Measurements from ENCODE around the gene RPS10.

Gene RPS10

DNA sequence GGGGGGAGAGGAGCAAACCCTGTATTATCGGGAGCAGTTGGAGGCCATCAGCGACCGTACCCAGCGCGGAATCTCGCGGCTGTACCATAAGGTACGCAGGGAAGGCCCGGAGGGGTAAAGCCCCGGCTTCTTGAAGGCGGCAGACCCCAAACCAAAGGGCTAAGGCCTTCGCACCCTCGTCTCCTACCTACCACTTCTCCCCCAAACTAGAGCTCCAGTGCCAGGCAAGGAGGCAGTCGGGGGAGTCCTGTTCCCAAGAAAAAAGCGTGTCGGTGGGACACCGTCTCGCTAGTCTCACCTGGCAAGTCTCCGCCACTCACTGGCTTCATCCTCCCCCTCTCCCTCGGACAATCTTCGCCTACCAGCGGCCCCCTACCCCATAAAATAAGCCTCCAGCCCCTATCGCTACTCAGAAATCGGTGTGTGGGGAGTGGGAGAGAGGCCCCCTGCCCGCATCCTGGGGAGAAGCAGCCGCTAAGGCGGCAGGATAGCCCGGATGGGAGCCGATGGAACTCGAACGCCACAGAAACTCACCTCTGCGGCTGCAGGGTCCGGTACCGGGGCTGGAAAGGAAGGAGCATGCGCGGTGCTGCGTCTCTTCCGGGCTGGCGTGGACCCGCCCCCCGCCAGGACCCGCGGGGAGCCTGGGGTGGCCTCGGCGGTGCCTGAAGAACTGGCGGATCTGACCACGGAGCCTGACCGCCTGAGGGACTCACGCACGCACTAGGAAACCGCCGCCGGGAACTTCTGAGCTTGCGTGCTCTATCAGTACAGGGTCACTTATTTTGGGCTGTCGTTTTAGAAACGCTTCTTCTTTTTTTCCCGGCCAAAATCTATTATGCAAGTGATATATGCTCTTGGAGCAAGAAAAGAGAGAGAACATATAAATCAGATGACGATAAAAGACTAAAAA lies at the start of gene RPS10:
Gene RPS10, minus strand, starts transcription at position 572 of the 913 bp plus-strand sequence. CDS start 848 bp downstream, outside the sequence.
- TF ChIP-seq GATA3 (IDR thresholded peaks at IDR 0.05; ENCODE audit: low read depth, low read length) (no peak), GATA2 (IDR thresholded peaks at IDR 0.05; ENCODE audit: low read depth, low read length) (no peak)

- TF ChIP-seq GATA3 (IDR thresholded peaks at IDR 0.05; ENCODE audit: low read depth, low read length) (no peak), GATA2 (IDR thresholded peaks at IDR 0.05; ENCODE audit: low read depth, low read length) (no peak)
These were observed 49.4 kb upstream of the RPS10 start for GRCh38 chr6:34475238-34475682.

GRCh38 chr6:34474754-34475153 lies 48.9 kb upstream of the RPS10 start:
- no peak for TF ChIP-seq GATA2 (IDR thresholded peaks at IDR 0.05; ENCODE audit: low read depth, low read length)
- no peak for TF ChIP-seq GATA3 (IDR thresholded peaks at IDR 0.05; ENCODE audit: low read depth, low read length)

- TF ChIP-seq GATA2 (IDR thresholded peaks at IDR 0.05; ENCODE audit: low read depth, low read length) (no peak), GATA3 (IDR thresholded peaks at IDR 0.05; ENCODE audit: low read depth, low read length) (no peak)
These were observed 48.1 kb upstream of the RPS10 start for GRCh38 chr6:34473967-34474366.

DNA sequence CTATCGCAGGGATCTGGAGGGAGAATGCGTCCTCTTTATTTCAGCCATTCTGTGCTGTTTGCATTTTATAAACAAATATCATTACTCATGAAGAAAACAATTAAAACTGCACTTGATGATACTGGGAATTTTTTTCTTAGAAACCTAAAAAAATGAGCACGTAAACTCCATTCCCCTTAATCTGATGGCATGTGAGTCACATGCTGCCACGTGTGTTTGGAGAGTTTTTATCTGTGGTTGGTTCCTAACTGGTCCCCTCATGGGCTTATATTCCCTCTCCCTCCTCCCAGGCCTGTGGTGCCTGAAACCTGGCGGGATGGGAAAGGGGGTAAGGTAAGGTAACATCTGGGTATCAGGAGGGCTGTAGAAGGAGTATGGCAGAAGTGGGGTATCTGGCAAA lies 46.6 kb upstream of the RPS10 start:
- TF ChIP-seq GATA2 (IDR thresholded peaks at IDR 0.05; ENCODE audit: low read depth, low read length) (no peak), GATA3 (IDR thresholded peaks at IDR 0.05; ENCODE audit: low read depth, low read length) (no peak)

DNA sequence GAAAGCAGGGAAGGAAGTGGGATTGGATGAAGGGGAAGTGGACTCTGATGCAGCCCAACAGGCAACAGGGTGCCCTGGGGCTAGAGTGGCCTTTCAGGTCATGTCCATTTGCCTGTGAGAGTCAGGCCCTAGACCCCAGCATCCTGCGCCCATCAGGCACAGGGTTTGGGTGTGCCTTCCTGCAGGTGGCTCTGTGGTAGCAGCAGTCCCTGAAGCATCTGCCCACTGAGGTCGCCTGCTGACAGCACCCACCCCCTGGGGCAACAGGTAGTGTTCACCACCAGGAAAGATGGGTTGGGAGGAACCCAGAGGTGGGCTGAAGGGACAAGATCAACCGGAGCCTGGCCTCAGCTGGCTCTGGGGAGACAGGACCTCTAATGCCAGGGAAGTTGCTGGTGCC lies 43.6 kb upstream of the RPS10 start:
- no peak for TF ChIP-seq GATA3 (IDR thresholded peaks at IDR 0.05; ENCODE audit: low read depth, low read length)
- TF ChIP-seq GATA2 (IDR thresholded peaks at IDR 0.05; ENCODE audit: low read depth, low read length) = no peak

GRCh38 chr6:34468378-34468892 lies 42.6 kb upstream of the RPS10 start:
- no peak for TF ChIP-seq GATA3 (IDR thresholded peaks at IDR 0.05; ENCODE audit: low read depth, low read length)

DNA sequence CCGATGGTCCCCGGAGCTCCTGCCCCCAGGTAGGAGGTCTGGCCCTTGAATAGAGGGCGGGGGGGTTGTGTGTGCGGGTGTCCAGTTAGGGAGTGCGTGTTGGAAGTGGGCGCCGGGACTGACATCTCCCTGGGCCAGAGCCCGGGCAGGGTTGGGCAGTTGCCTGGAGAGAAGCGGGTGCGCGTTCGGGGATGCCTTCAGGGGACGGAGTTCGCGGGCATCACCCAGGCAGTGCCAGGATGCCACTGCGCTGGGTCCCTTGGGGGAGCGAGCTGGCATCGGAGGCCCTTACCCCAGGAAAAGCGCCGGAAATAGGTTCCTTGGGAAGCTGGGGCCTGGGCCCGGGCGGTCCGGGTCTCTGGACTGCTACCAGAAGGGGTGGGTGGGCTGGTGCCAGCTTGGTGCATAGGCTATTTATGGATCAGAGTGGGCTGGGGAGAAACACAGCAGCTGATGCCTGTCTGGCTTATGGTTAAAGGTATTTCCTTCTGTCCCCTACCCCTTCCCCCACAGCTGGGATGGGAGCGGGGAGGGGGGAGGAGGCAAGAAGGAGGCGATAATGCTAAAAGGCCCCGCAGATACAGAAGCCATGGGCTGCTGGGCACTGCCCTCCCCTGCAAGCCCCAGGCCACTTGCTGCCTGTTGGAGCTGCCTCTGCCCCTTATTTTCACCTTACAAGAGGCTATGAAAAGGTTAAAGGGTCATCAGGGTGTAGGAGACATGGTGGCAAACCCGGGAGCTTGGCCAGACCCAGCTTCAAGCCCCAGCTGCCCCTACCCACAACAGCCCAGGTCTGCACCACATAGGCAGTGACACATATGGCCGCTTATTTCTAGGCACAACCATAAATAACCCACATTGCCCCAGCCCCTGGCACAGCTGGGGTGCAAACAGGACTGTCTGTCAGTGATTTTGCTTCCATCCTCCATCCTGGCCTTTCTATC lies 40.6 kb upstream of the RPS10 start:
- TF ChIP-seq GATA2 (IDR thresholded peaks at IDR 0.05; ENCODE audit: low read depth, low read length) (no peak), GATA3 (IDR thresholded peaks at IDR 0.05; ENCODE audit: low read depth, low read length) (no peak)

DNA sequence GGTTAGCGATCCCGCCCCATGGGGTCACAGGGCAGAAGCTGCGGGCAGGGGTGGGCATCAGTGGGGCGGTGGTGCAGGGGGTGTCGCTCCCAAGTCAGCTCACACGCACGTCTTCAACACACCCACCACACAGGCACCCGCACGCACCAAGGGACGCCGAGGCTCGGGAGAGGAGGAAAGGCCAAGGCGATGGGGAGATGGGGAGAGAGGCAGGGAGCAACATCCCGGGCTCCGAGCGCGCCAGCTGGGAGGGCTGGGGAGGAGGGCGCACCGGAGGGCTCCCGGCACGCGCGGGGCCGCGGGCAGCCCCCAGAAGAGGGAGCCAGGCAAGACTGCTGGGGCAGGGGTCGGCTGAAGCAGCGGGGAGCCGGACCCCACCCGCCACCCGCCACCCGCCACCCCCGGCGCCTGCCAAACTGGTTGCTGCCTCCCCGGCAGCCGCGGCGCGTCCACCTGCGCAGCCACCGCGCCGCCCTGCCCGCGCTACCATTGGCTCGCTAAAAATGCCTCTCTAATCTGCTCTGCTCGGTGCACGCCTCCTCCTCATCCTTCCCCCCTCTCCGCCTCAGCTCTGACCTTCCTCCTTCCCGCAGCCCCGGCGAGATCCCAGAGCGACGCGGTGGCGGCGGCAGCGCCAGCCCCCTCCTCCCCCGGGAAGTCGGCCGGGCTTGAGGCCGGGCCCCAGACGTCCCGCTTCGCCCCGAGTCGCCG lies 39.8 kb upstream of the RPS10 start, which contains the start of gene PACSIN1:
Gene PACSIN1, plus strand, starts transcription at position 546 of the 711 bp plus-strand sequence. CDS start 60,230 bp downstream, outside the sequence.
- no peak for TF ChIP-seq GATA3 (IDR thresholded peaks at IDR 0.05; ENCODE audit: low read depth, low read length)

DNA sequence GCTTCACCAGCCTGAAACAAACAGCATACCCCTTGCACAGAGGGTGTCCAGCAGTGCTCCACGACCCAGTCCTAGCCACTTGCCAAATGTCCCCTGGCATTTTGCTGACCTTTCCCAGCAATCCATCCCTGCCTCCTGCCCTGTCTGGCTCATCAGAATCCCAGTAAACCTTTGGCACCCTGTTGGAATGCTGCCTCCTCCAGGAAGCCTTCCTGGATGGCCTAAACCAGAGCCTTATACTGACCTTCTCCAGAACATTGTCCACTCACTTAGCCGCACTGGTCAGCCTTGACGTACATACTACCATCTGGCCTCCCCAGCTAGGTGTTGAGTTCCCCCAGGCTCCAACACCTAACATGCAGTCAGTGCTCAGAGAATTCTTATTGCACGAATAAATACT lies 38.0 kb upstream of the RPS10 start:
- no peak for TF ChIP-seq GATA2 (IDR thresholded peaks at IDR 0.05; ENCODE audit: low read depth, low read length)

- TF ChIP-seq GATA2 (IDR thresholded peaks at IDR 0.05; ENCODE audit: low read depth, low read length) = no peak
- TF ChIP-seq GATA3 (IDR thresholded peaks at IDR 0.05; ENCODE audit: low read depth, low read length) = no peak
These were observed 37.4 kb upstream of the RPS10 start for GRCh38 chr6:34463299-34463698.

- TF ChIP-seq GATA2 (IDR thresholded peaks at IDR 0.05; ENCODE audit: low read depth, low read length) (no peak), GATA3 (IDR thresholded peaks at IDR 0.05; ENCODE audit: low read depth, low read length) (no peak)
These were observed 36.7 kb upstream of the RPS10 start for GRCh38 chr6:34462551-34462971.

DNA sequence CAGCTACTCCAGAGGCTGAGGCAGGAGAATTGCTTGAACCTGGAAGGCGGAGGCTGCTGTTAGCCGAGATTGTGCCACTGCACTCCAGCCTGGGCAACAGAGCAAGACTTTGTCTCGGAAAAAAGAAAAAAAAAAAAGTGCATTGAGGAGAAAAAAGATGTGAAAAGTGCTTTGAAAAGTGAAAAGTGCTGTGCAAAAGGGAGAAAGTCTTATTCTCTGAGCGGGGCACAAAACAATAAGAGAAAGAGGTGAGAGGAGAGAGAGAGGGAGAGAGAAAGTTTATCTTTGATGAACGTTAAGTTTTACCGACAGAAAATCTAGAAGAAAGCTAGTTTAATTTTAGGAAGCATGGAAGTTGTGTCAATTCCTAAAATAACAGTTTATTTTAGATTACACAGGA lies 36.1 kb upstream of the RPS10 start:
- TF ChIP-seq GATA3 (IDR thresholded peaks at IDR 0.05; ENCODE audit: low read depth, low read length) = no peak
- TF ChIP-seq GATA2 (IDR thresholded peaks at IDR 0.05; ENCODE audit: low read depth, low read length) = no peak

Data from SH-SY5Y (cell line).